ENCODE results near the gene TNP1. TPM values are rescaled to one million over a fixed set of nuclear protein-coding genes. Genes with fewer than 3 reads are reported as not detected.

TNP1 gene
- total and polyA plus RNA-seq, 2 donors: 0.57 to 3.4 TPM

DNA sequence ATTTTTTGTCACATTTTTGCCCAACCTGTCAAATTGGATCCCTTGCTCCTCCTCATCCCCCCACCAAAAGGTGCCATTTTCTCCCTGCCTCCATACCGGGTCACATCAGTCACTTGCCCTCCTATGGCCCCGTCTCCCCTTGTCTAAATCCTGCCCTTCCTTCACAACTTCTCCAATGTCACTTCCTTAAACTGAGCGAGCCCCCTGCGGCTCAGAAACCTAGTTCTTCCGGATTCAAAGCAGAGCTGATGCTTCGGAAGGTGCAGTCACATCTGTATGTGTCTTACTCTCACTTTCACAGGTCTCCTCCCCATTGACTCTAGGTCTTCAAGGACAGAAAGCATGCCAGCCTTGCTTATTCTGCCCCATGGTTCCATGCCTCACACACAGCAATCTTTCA lies 22.1 kb downstream of the TNP1 start:
- H3K36me3 ChIP-seq (ENCODE audit: control insufficient read depth in 2 of 2, insufficient read depth in 2 of 2, low read length in 1 of 2): no peaks in the 10 kb centered on the region
- H3K9me3 ChIP-seq (ENCODE audit: control insufficient read depth in 2 of 2, insufficient read depth in 1 of 2, low read length in 1 of 2): peaks cover 0 to 4% of the 10 kb centered on the region in 2 donors
- H3K27me3 ChIP-seq (ENCODE audit: control insufficient read depth in 2 of 2, insufficient read depth in 1 of 2, low read length in 1 of 2): no peaks in the 10 kb centered on the region
- 58% methylated on average over 6 of the region's 6 CpGs for WGBS
- peaks cover 0 to 3% of the 10 kb centered on the region in 2 donors for H3K4me1 ChIP-seq (ENCODE audit: control insufficient read depth in 2 of 2, insufficient read depth in 2 of 2, low read length in 2 of 2)
- no peak overlapping the region for H3K4me3 ChIP-seq (ENCODE audit: low read length in 2 of 2)
- no peak for DNase-seq (ENCODE audit: low read depth in 6 of 9, low spot score in 9 of 9)
- H3K27ac ChIP-seq (ENCODE audit: low read depth in 1 of 2, low read length in 1 of 2): no peak overlapping the region

- H3K27me3 ChIP-seq (ENCODE audit: control insufficient read depth in 2 of 2, insufficient read depth in 1 of 2, low read length in 1 of 2): peaks cover 0 to 2% of the 10 kb centered on the region in 2 donors
- peaks cover 0 to 2% of the 10 kb centered on the region in 2 donors for H3K4me1 ChIP-seq (ENCODE audit: control insufficient read depth in 2 of 2, insufficient read depth in 2 of 2, low read length in 2 of 2)
- WGBS: 92% methylated on average over 4 of the region's 4 CpGs
Observed at GRCh38 chr2:216833061-216833460, 26.8 kb downstream of the TNP1 start.

DNA sequence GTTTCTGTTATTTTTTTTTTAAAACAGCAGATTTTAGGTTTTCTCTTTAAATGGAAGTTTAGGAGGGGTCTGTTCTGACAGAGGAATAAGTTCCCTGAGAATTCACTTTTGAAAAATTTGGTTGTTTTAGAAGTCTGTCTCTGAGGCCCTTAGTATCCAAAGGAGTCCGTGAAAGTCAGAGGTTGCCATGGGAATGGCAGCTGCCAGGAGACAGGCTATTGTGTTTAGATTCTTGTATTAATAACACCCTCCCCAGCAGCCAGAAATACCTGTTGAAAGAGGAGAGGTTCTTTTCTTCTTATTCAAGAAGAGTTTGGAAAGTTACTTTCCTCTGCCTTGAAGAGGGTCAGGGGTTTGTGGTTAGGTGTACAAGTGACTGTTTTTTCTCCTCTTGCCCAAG lies 29.5 kb downstream of the TNP1 start:
- DNase-seq (ENCODE audit: low read depth in 6 of 9, low spot score in 9 of 9): no peak
- Histone ChIP-seq H3K36me3 (ENCODE audit: control insufficient read depth in 2 of 2, insufficient read depth in 2 of 2, low read length in 1 of 2) (no peaks in the 10 kb centered on the region), H3K9me3 (ENCODE audit: control insufficient read depth in 2 of 2, insufficient read depth in 1 of 2, low read length in 1 of 2) (no peaks in the 10 kb centered on the region), H3K4me3 (ENCODE audit: low read length in 2 of 2) (no peak overlapping the region), H3K27ac (ENCODE audit: low read depth in 1 of 2, low read length in 1 of 2) (no peak overlapping the region), H3K4me1 (ENCODE audit: control insufficient read depth in 2 of 2, insufficient read depth in 2 of 2, low read length in 2 of 2) (no peaks in the 10 kb centered on the region), H3K27me3 (ENCODE audit: control insufficient read depth in 2 of 2, insufficient read depth in 1 of 2, low read length in 1 of 2) (peaks cover 0 to 6% of the 10 kb centered on the region in 2 donors)
- 99% methylated on average over 1 of the region's 1 CpG for WGBS

More at GRCh38 chr2:216833061-216833460, 26.8 kb downstream of the TNP1 start:
- no peak overlapping the region for H3K27ac ChIP-seq (ENCODE audit: low read depth in 1 of 2, low read length in 1 of 2)
- DNase-seq (ENCODE audit: low read depth in 6 of 9, low spot score in 9 of 9): no peak
- H3K9me3 ChIP-seq (ENCODE audit: control insufficient read depth in 2 of 2, insufficient read depth in 1 of 2, low read length in 1 of 2): peaks cover 0 to under 1% of the 10 kb centered on the region in 2 donors
- H3K4me3 ChIP-seq (ENCODE audit: low read length in 2 of 2): no peak overlapping the region
- no peaks in the 10 kb centered on the region for H3K36me3 ChIP-seq (ENCODE audit: control insufficient read depth in 2 of 2, insufficient read depth in 2 of 2, low read length in 1 of 2)

GRCh38 chr2:216829533-216829932 lies 30.3 kb downstream of the TNP1 start:
- H3K27ac ChIP-seq (ENCODE audit: low read depth in 1 of 2, low read length in 1 of 2): no peak overlapping the region
- H3K36me3 ChIP-seq (ENCODE audit: control insufficient read depth in 2 of 2, insufficient read depth in 2 of 2, low read length in 1 of 2): no peaks in the 10 kb centered on the region
- H3K9me3 ChIP-seq (ENCODE audit: control insufficient read depth in 2 of 2, insufficient read depth in 1 of 2, low read length in 1 of 2): no peaks in the 10 kb centered on the region
- H3K4me1 ChIP-seq (ENCODE audit: control insufficient read depth in 2 of 2, insufficient read depth in 2 of 2, low read length in 2 of 2): no peaks in the 10 kb centered on the region
- 73% methylated on average over 4 of the region's 4 CpGs for WGBS
- no peak overlapping the region for H3K4me3 ChIP-seq (ENCODE audit: low read length in 2 of 2)
- DNase-seq (ENCODE audit: low read depth in 6 of 9, low spot score in 9 of 9): no peak
- H3K27me3 ChIP-seq (ENCODE audit: control insufficient read depth in 2 of 2, insufficient read depth in 1 of 2, low read length in 1 of 2): peaks cover 0 to 6% of the 10 kb centered on the region in 2 donors

GRCh38 chr2:216827073-216827720 lies 32.7 kb downstream of the TNP1 start:
- H3K27me3 ChIP-seq (ENCODE audit: control insufficient read depth in 2 of 2, insufficient read depth in 1 of 2, low read length in 1 of 2): peaks cover 0 to 6% of the 10 kb centered on the region in 2 donors
- no peak for DNase-seq (ENCODE audit: low read depth in 6 of 9, low spot score in 9 of 9)
- H3K27ac ChIP-seq (ENCODE audit: low read depth in 1 of 2, low read length in 1 of 2): no peak overlapping the region
- no peak overlapping the region for H3K4me3 ChIP-seq (ENCODE audit: low read length in 2 of 2)
- H3K4me1 ChIP-seq (ENCODE audit: control insufficient read depth in 2 of 2, insufficient read depth in 2 of 2, low read length in 2 of 2): no peaks in the 10 kb centered on the region
- WGBS: 60% methylated on average over 6 of the region's 6 CpGs
- no peaks in the 10 kb centered on the region for H3K9me3 ChIP-seq (ENCODE audit: control insufficient read depth in 2 of 2, insufficient read depth in 1 of 2, low read length in 1 of 2)
- no peaks in the 10 kb centered on the region for H3K36me3 ChIP-seq (ENCODE audit: control insufficient read depth in 2 of 2, insufficient read depth in 2 of 2, low read length in 1 of 2)

GRCh38 chr2:216822470-216822869 lies 37.4 kb downstream of the TNP1 start:
- 96% methylated on average over 1 of the region's 1 CpG for WGBS
- no peaks in the 10 kb centered on the region for H3K36me3 ChIP-seq (ENCODE audit: control insufficient read depth in 2 of 2, insufficient read depth in 2 of 2, low read length in 1 of 2)
- H3K4me1 ChIP-seq (ENCODE audit: control insufficient read depth in 2 of 2, insufficient read depth in 2 of 2, low read length in 2 of 2): no peaks in the 10 kb centered on the region
- H3K27me3 ChIP-seq (ENCODE audit: control insufficient read depth in 2 of 2, insufficient read depth in 1 of 2, low read length in 1 of 2): peaks cover 0 to 3% of the 10 kb centered on the region in 2 donors
- H3K27ac ChIP-seq (ENCODE audit: low read depth in 1 of 2, low read length in 1 of 2): no peak overlapping the region
- no peak overlapping the region for H3K4me3 ChIP-seq (ENCODE audit: low read length in 2 of 2)
- no peak for DNase-seq (ENCODE audit: low read depth in 6 of 9, low spot score in 9 of 9)
- peaks cover 0 to 3% of the 10 kb centered on the region in 2 donors for H3K9me3 ChIP-seq (ENCODE audit: control insufficient read depth in 2 of 2, insufficient read depth in 1 of 2, low read length in 1 of 2)

DNA sequence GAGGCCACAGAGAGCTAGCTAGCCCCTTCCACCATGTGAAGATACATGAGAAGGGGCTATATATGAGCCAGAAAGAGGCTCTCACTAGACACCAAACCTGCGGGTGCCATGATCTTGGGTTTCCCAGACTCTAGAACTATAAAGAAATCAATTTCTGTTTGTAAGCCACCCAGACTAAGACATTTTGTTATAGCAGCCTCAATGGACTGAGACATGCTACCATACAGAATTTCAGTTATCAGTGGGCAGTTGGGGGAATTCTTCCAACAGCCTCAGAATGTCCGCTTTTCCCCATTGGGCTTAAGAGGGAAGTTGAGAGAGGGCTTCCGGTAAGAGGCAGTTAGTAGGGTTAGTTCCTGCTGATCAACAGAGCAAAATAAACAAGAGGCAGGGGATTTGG lies 39.2 kb downstream of the TNP1 start:
- no peak overlapping the region for H3K4me3 ChIP-seq (ENCODE audit: low read length in 2 of 2)
- no peak for DNase-seq (ENCODE audit: low read depth in 6 of 9, low spot score in 9 of 9)
- 96% methylated on average over 3 of the region's 3 CpGs for WGBS
- H3K27me3 ChIP-seq (ENCODE audit: control insufficient read depth in 2 of 2, insufficient read depth in 1 of 2, low read length in 1 of 2): no peaks in the 10 kb centered on the region
- no peaks in the 10 kb centered on the region for H3K36me3 ChIP-seq (ENCODE audit: control insufficient read depth in 2 of 2, insufficient read depth in 2 of 2, low read length in 1 of 2)
- H3K27ac ChIP-seq (ENCODE audit: low read depth in 1 of 2, low read length in 1 of 2): no peak overlapping the region
- no peaks in the 10 kb centered on the region for H3K4me1 ChIP-seq (ENCODE audit: control insufficient read depth in 2 of 2, insufficient read depth in 2 of 2, low read length in 2 of 2)
- H3K9me3 ChIP-seq (ENCODE audit: control insufficient read depth in 2 of 2, insufficient read depth in 1 of 2, low read length in 1 of 2): peaks cover 0 to 3% of the 10 kb centered on the region in 2 donors

GRCh38 chr2:216819766-216820165 lies 40.1 kb downstream of the TNP1 start:
- no peaks in the 10 kb centered on the region for H3K4me1 ChIP-seq (ENCODE audit: control insufficient read depth in 2 of 2, insufficient read depth in 2 of 2, low read length in 2 of 2)
- no peaks in the 10 kb centered on the region for H3K36me3 ChIP-seq (ENCODE audit: control insufficient read depth in 2 of 2, insufficient read depth in 2 of 2, low read length in 1 of 2)
- no peak overlapping the region for H3K27ac ChIP-seq (ENCODE audit: low read depth in 1 of 2, low read length in 1 of 2)
- no peaks in the 10 kb centered on the region for H3K27me3 ChIP-seq (ENCODE audit: control insufficient read depth in 2 of 2, insufficient read depth in 1 of 2, low read length in 1 of 2)
- 96% methylated on average over 8 of the region's 8 CpGs for WGBS
- no peak overlapping the region for H3K4me3 ChIP-seq (ENCODE audit: low read length in 2 of 2)
- peaks cover 0 to 3% of the 10 kb centered on the region in 2 donors for H3K9me3 ChIP-seq (ENCODE audit: control insufficient read depth in 2 of 2, insufficient read depth in 1 of 2, low read length in 1 of 2)
- DNase-seq (ENCODE audit: low read depth in 6 of 9, low spot score in 9 of 9): no peak

DNA sequence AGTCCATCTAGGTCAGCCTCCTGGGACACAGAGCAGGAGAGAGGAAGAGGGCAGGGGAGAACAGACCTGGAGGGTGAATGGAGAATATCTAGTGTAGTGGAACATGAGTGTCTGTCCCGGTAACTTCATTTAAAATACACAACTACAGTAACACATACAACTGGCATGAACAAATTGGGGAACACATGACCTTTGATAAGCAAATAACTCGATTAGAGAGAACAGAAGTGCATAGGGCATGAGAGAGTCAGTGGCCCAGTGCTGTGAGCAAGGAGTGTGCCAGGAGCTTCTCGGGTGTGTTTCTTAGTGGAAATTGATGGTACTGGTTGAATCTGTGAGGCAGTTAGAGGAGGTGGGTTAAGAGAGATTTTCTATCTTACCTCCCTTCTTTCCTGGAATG lies 40.8 kb downstream of the TNP1 start:
- no peak overlapping the region for H3K4me3 ChIP-seq (ENCODE audit: low read length in 2 of 2)
- 95% methylated on average over 3 of the region's 3 CpGs for WGBS
- H3K27ac ChIP-seq (ENCODE audit: low read depth in 1 of 2, low read length in 1 of 2): no peak overlapping the region
- H3K9me3 ChIP-seq (ENCODE audit: control insufficient read depth in 2 of 2, insufficient read depth in 1 of 2, low read length in 1 of 2): peaks cover 0 to 3% of the 10 kb centered on the region in 2 donors
- no peaks in the 10 kb centered on the region for H3K27me3 ChIP-seq (ENCODE audit: control insufficient read depth in 2 of 2, insufficient read depth in 1 of 2, low read length in 1 of 2)
- no peaks in the 10 kb centered on the region for H3K4me1 ChIP-seq (ENCODE audit: control insufficient read depth in 2 of 2, insufficient read depth in 2 of 2, low read length in 2 of 2)
- no peak for DNase-seq (ENCODE audit: low read depth in 6 of 9, low spot score in 9 of 9)
- no peaks in the 10 kb centered on the region for H3K36me3 ChIP-seq (ENCODE audit: control insufficient read depth in 2 of 2, insufficient read depth in 2 of 2, low read length in 1 of 2)
